NCI-H2081 (cell line): ENCODE measurements around the gene FADS1.

Experiments used
- DNase-seq, 2 experiments: peaks; one replicate each; lab custom pipeline; 2025; lab: John Stamatoyannopoulos, UW

Gene FADS1

DNA sequence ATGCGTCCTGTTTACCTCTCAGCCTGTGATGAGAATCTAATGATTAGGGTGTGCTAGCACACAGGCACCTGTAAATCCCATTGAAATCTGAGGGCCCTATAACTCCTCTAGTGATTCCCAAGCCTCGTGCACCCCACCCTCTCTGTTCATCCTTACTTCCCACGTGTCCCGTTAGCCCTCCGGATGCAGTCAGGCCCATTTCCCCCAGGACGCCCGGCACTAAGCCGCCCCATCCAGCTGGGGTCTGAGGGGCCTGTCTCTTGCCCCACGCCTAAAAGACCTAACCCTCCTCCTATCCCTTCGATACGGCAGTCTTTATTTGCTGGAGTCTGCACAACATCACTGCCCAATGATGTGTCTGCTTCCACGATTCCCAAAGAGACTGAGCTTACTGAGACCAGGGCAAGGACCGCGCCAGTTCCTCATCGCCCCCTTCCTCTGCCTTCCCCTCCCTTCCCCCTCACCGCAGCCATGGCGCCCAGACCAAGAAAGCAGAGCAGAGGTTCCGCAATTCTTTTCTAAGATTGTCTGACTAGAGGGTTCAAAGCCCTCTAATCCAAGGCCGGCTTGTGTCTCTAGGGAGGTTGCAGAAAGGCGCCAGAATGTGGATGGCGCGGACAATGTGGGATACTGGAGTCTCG lies 10.2 kb upstream of the FADS1 start:
- peak; percentile 14 to 56 for DNase-seq

DNA sequence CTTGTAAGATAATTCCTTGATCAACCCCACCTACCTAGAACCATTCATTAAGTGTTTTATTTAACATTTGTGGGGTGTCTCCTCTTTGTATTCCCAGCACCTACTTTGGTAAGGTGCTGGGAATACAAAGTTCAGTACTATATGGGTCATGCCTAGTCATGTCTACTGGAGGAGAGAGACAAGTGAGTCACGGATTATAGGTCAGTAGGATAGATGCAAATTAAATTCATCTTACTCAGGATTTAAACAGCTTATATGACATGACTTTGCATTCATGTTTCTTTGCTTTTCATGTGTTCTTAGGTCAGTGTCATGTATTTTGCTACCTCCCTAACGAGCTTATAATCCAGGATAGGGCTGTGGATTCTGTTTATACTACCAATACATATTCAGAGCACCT lies 3.4 kb upstream of the FADS1 start:
- DNase-seq: no peak

DNA sequence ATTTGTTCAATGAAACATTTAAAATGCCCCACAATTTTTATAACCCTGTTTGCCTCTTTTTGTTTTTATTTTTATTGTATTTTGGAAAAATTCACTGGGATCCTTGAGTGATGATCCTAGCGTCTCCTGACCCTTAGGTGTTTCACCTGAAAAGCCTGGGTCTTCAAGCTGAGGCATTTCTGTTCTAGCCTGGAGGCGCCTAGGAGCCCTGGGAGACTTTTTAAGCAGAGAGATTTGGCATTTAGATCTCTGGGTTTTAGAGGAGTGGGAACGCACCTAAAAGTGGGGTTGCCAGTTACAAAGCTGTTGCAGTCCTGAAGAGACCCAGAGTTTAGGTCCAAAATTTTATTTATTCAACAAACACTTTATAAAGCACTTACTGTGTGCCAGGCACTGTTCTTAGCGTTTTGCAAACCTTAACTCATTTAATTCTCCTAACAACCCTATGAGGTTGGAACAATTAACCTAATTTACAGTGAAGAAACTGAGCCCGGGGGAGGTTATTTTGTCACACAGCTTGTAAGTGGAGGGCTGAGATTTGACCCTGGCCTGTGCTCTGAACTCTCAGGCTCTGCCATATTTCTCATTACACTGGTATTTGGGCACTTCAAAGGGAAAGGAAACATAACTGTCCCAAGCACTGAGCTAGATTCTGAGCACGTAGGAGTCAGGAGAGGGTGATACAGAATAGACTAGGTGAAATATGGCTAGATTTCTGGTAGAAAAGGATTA lies 834 bp upstream of the FADS1 start:
- DNase-seq: no peak

DNA sequence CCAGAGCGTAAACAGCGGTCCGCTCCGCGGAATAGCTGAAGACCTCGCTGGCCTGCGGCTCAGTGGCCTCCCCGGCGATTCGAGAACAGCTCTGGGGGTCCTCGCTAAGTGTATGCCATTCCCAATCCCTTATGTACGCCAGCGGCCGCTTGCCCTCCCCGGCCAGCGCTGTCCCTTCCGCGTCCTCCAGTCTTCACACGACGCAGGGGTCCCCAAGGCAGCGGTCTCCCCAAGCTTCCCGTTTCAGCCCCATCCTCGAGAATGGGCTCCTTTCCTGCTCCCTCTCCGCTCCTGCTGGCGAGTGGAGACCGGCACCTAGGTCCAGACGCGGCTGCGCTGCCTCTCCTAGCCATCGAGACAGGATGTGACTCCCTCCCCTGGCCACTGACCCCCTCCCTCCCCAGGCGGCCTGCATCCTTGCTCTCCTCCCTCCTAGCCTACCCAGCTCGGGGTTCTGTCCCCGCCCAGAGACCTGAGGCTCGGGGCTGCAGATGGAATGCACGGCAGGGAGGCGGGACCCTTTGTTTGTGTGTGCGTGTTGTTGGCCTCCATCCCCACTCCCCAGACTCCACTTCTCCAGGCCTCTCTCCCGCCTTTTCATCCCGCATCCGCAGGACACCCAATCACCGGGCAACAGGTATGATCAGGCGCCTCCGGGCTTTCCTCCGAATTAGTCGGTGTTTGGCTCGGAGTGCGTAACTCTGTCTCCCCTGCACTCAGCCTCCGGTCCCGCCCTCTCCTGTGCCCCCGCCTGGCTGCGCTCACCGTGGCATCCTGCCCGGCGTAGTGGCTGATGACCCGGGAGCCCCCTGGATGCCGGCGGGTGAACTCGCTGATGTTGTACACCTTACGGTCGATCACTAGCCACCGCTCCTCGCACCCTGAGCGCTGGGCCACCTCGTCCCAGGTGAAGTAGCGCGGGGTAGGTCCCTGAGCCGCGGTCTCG lies 740 bp downstream of the FADS1 start:
- DNase-seq: peak; percentile 63 to 76

DNA sequence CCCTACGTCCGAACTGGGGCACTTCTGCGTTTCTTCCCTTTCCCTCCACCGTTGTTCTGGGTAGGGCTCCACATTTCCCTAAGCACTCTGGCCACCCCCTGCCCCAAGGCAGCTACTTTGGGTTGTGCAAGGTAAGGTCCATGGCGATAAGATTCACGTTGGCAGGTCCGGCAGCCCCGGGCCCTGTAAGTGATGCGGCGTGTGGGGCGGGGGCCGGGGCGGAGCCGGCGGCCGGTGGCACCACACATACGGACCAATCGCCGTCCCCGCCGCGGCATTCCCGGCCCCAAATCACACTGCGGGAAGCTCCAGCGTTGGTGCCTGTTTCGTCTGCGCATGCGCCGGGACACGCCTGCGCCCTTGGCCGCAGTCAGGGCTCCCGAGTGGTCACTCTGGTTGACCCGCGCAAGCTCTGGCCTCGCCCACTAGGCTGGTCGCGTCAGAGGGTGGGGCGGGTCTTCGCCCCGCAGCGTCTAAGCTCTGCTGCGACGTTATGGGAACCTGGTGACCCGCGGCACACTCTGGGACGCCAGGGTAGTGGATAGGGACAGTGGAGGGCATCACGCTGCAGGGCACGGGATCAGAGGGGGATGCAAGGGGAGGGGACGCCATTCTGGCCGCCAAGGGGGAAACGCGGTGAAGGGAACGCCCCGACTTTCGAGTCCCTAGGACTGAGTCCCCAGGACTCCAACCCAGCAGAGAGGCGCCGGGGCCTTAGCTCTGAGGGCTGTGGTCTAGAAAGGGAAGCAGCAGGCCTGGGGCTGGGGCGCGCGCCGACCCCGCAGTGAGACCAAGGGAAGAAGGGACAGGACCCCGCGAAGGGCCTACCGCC lies 1.6 kb downstream of the FADS1 start:
- peak; percentile 85 to 88 for DNase-seq

DNA sequence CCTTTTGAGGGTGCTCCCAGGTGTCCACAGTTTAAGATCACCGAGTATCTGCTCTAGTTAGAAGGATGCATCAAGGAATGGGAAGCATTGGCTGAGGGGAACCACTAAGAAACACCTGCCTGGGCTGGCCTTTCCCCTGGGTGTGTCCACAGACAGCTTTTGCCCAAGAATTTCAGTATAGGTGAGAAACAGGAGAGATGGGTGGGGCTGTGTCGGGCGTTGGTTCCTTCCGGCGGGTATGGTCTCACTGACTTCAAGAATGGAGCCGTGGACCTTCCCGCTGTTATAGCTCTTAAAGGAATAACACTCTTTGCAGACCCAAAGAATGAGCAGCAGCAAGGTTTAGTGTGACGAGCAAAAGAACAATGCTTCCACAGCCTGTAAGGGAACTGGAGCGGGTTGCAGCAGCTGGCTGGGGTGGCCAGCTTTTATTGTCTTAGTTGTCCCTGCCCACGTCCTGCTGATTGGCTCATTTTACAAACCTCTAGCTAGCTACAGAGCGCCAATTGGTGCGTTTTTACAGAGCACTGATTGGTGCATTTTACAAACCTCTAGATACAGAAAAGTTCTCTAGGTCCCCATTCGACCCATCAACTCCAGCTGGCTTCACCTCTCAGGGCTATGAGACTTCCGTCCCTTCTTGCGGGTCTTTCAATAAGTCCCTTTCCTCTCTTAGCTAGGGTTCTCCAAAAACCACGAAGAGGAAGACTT lies 2.4 kb downstream of the FADS1 start:
- peak in 1 of 2 experiments; percentile 43 for DNase-seq

DNA sequence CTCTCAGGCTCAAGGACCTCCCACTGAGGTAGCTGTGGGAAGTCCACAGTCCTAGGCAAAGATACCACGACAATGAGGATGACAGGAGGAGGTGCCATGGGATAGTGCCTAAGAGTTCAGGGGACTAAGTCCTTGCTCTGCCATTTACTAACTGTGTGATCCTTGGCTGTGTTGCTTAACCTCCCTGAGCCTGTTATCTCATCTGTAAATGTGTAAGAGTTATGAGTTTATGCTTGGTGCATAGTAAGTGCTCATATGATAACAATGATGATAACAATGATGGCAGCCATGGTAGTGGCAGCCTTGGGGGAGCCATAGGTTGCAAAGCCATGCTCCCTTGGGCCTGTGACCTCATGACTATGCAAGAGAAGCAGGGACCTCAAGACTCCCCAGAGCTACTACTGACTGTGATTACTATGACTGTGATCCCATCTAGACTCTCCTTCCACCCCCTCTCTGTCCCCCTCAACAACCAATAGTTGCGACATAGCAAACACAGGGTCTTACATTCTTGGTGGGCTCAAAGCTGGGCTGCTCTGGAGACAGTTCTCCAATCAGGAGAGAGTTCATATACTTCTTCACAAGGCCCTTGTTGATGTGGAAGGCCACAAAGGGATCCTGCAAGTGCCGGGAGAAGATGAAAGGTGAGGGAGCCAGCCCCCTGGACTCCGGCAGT lies 3.9 kb downstream of the FADS1 start:
- no peak for DNase-seq

DNA sequence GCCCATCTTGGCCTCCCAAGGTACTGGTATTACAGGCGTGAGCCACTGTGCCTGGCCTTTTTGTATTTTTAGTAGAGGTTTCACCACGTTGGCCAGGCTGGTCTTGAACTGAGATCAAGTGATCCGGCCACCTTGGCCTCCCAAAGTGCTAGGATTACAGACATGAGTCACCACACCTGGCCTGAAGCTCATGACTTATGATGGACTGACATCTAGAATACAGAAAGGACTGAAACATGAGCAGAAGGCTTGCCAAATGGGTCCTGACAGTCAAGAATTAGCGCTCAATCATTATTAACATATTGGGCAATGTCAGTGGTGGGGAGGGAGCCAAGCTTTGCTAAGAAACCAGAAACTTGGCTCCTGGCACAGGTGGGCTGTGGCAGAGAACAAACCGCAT lies 5.0 kb downstream of the FADS1 start:
- no peak for DNase-seq

DNA sequence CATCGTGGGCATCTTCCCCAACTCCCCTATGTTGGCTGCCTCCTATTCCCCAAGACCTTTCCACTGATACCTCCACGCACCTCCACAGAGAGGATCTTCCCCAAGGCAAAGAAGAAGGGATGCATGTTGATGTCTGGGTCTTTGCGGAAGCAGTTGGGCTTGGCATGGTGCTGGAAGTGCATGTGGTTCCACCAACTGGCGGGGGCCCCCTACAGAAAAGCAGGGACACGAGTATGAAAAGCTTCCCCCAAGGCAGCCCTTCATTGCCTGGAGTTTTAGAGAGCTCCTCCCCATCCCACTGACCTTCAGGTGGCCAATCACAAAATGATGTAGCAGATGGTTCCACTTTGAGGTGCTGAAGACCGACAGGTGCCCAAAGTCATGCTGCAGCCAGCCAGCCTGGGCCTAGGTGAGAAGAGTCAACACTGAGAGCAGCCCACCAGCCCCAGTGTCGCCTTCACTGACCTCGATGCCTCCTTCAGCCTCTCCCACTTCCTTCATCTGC lies 6.1 kb downstream of the FADS1 start:
- DNase-seq: no peak

DNA sequence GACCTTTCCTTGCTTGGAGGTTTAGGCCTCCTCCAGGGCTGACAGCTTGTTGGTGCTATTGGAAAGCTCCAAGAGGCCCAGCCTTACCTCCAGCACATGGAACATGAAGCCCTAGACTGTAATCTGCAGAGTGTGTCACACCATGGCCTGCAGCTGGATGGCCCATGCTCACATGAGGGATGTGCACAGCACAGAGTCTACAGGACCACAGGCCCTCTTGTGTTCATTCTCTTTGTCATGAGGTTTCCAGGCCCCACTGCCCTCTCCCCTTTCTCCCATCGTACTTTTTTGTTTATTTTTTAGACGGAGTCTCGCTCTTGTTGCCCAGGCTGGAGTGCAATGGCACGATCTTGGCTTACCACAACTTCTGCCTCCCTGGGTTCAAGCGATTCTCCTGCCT lies 10.0 kb downstream of the FADS1 start:
- DNase-seq: no peak

DNA sequence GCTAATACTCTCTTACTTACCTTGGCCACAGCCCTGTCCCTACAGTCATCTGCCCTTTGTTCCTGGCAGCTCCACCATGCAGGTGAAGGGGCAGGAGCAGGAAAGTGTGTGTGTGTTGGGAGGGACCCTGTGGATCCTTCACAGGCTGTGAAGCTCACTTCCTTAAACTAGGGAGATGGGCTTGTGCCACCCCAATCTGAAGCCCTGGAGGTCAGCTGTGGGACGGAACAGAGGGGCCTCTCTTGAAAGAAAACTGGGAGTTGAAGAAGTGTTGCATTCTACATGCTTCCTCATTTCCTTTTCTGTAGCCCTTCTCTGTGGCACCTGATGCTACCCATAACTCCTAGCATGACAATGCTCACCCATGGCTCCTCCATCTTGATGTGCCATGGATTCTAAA lies 11.7 kb downstream of the FADS1 start:
- no peak for DNase-seq

DNA sequence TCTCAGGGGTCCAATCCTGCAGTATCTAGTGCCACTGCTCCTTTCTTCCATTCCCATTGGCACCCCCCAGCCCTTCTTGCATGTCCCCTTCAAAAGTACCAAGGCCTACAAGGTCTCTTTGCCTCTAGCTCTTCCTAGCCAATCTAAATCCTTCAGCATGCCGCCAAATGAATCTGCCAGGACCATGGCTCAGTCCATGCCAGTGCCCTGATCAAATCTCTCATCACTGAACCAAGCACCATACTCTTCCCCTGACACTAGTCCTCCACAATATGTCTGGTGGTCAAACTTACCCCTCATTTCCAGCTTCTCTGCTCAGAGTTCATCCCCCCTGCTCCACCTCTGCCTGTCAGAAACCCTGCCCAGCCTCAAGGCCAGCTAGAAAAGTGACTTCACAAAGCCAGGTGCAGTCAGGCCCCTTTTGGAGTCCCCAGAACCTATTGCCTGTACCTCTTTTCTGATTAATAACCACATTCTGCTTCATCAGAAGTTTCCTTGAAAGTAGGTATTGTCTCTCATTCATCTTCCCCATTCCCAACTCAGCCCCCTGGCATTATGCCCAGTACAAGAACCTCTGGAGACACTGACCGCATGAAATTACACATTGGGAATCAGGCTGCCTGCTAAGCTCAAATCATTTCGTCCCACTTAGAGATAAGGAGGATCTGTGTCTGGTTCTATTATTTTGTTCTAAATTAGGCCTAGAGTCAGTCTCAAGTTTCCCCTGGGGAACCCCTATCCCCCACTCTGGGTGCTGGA lies 12.7 kb downstream of the FADS1 start:
- no peak for DNase-seq

DNA sequence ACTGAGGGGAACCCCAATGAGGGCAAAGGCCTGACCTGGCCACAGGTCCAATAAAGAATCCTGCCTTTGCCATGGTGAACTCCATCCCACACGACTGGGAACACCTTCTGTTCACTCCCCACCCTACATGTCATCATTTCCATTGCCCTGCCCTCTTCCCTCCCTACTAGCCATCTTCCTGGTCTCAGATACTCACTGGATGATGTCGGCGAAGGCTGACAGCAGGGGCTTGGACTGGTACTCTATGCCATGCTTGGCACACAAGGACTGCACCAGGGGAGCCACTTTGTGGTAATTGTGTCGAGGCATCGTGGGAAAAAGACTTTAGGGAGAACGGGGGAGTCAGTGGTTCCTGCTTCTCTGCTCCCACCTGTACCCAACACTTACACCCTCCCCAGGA lies 14.2 kb downstream of the FADS1 start:
- DNase-seq: no peak

DNA sequence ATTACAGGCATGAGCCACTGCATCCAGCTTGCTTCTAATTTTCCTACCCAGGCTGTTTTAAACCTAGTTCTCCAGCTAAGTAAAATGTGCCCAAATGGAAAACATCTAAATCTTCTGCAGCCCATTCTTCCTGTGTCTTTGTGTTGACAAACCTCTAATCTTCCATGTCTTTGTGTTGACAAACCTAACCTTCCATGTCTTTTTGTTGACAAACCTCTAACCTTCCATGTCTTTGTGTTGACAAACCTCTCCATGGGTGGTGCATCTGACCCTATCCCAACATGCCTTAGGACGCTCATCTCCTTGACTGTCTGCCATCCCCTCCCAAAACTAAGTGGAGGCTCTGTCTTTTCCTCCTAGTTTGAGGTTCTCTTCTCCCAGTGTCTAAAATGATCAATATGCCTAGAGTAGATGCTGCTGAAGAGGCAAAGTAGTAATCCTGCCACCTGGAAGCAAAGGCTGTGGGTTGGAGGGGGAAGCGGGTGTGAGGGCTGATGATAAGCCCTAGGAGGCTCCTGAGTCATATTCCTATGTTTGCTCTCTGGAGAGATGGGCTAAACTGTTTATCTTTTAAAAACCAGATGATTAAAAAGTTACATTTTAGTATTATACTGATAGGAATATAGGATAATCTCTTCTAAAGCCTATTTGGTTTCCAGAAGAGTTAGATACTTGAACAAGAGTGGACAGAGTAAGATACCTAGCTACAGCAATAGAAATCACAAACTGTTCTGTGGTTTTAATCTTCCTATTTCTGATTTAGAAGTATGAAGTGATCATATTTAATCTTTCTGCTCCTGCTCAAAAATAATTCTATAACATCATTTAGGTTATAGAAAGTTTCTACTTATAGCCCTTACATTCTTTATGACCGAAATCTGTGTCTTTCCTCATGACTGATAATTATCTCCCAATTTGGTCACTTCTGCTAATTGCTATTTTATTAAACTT lies 16.2 kb downstream of the FADS1 start:
- DNase-seq: no peak

DNA sequence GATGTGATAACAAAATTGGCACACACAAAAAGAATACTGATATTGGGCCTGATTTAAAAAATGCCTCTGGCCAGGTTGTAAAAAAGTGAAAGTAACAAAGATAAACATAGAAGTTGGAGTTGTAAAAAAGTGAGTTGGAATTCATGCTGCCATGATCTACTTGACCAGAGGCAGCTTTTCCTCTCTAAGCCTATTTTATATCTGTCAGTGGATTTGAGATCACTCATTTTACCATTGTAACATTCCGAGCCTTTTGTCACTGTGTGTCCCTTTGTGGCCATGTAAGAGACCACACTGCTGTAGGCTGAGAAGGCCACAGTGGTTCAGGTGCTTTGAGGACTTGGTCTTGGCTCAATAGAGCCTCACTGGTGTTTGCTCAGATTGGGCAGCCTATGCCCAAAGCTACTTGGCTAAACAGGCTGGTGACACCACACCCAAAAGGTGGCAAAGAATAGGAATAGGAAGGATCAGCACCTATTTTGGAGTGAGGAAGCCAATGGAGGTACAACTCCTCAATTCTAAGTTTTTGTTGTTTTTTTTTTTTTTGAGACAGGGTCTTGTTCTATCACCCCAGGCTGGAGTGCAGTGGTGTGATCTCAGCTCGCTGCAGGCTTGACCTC lies 17.0 kb downstream of the FADS1 start:
- DNase-seq: no peak

DNA sequence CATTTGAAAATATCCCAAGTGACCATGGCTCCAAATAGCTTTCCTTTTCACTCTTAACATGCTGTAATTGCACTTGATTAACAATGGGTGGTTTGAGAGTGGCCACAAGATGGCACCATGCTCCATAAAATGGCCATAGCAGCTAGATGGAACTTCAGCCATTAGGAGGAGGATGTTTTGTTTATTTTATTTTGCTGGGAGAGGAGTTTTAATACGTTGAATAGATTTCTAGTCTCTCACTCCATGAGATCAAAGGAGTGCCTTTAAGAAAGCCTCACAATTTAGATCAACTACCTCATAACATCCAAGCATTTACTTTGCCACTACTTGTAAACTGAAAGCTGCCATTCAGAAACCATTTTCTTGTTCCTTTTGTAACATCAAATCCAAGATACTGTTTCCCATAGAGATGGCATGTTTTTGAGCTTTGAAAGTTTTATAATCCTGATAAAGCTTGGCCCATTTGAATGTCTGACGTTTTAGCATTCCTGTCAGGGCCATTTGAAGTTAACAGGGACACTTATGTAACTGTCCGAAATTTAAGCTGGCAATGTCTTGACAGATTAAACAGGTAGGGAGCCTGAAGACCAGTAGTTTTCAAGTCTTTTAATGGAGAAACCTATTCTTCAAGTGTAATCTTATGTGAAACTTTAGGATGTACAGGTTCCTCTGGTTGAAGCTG lies 19.4 kb downstream of the FADS1 start:
- peak; percentile 74 to 77 for DNase-seq

DNA sequence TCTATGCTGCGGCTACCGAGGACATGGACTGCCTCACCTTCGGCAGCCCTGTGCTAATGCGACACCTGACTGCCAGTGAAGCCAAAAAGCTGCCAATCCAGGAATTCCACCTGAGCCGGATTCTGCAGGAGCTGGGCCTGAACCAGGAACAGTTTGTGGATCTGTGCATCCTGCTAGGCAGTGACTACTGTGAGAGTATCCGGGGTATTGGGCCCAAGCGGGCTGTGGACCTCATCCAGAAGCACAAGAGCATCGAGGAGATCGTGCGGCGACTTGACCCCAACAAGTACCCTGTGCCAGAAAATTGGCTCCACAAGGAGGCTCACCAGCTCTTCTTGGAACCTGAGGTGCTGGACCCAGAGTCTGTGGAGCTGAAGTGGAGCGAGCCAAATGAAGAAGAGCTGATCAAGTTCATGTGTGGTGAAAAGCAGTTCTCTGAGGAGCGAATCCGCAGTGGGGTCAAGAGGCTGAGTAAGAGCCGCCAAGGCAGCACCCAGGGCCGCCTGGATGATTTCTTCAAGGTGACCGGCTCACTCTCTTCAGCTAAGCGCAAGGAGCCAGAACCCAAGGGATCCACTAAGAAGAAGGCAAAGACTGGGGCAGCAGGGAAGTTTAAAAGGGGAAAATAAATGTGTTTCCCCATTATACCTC lies 20.8 kb downstream of the FADS1 start:
- no peak for DNase-seq
